Fibroblast of lung (primary cell): ENCODE measurements around the gene TNFRSF11A. TPM values are rescaled to one million over a fixed set of nuclear protein-coding genes. Genes with fewer than 3 reads are reported as not detected.

ENCODE experiments used
- DNase-seq, 2 donors: peaks; one replicate each; pipeline versions ENCODE4 v3.0.0 to v3.0.0-alpha.2; 2010; ENCODE audit warnings: low read depth in 2 of 2
- H2AFZ ChIP-seq: 2 replicates; pipeline ENCODE4 v1.5.1; 2012; ENCODE audit warnings: low read length, control low read depth, inconsistent platforms
- H3K27ac ChIP-seq: 2 replicates; pipeline ENCODE4 v1.5.1; 2011; ENCODE audit warnings: low read length, control low read depth; ENCODE audit not compliant: insufficient read depth
- H3K27me3 ChIP-seq: 2 replicates; pipeline ENCODE4 v1.5.1; 2011; ENCODE audit warnings: mild to moderate bottlenecking, low read length; ENCODE audit not compliant: control insufficient read depth, insufficient read depth
- H3K36me3 ChIP-seq: 2 replicates; pipeline ENCODE4 v1.5.1; 2011; ENCODE audit warnings: low read length; ENCODE audit not compliant: control insufficient read depth, insufficient read depth
- H3K4me1 ChIP-seq: 2 replicates; pipeline ENCODE4 v1.5.1; 2011; ENCODE audit warnings: low read length; ENCODE audit not compliant: control insufficient read depth, insufficient read depth; ENCODE audit errors: extremely low read depth
- H3K4me2 ChIP-seq: 2 replicates; pipeline ENCODE4 v1.5.1; 2011; ENCODE audit warnings: low read length, control low read depth; ENCODE audit not compliant: insufficient read depth; ENCODE audit errors: extremely low read depth
- H3K4me3 ChIP-seq, 4 experiments: fragments of 200-600 bp in 1 of 4; sonication (generic) in 1 of 4; replicated peaks in 1 of 4; 2 replicates each; pipeline ENCODE4 v1.5.1; 2011 to 2016; ENCODE audit warnings: low read length in 4 of 4, low read depth in 3 of 4, mild to moderate bottlenecking in 3 of 4, control low read depth in 2 of 4, inconsistent platforms in 1 of 4, mixed read lengths in 1 of 4; ENCODE audit not compliant: insufficient read depth in 1 of 4; ENCODE audit errors: control extremely low read depth in 1 of 4
- H3K79me2 ChIP-seq: 2 replicates; pipeline ENCODE4 v1.5.1; 2012; ENCODE audit warnings: mild to moderate bottlenecking, low read length, inconsistent platforms; ENCODE audit not compliant: control insufficient read depth, insufficient read depth
- H3K9ac ChIP-seq: 2 replicates; pipeline ENCODE4 v1.5.1; 2011; ENCODE audit warnings: mild to moderate bottlenecking, low read length, control low read depth; ENCODE audit not compliant: insufficient read depth
- H3K9me3 ChIP-seq: 2 replicates; pipeline ENCODE4 v1.5.1; 2012; ENCODE audit warnings: low read depth, low read length; ENCODE audit not compliant: control insufficient read depth, insufficient read depth
- H4K20me1 ChIP-seq: 2 replicates; pipeline ENCODE4 v1.5.1; 2011; ENCODE audit warnings: low read length; ENCODE audit not compliant: control insufficient read depth, insufficient read depth; ENCODE audit errors: extremely low read depth
- CTCF ChIP-seq, 2 donors: IDR thresholded peaks in 1 of 2; conservative IDR thresholded peaks in 1 of 2; 1 replicate in 1 of 2; 2 replicates in 1 of 2; pipeline ENCODE4 v1.5.1; 2011 to 2012; ENCODE audit warnings: low read length in 2 of 2, control low read depth in 1 of 2, inconsistent platforms in 1 of 2, low read depth in 1 of 2, mild to moderate bottlenecking in 1 of 2
- EZH2 ChIP-seq: IDR thresholded peaks from 2 replicates; pipeline ENCODE4 v1.5.1; 2012; ENCODE audit warnings: low read length, control low read depth, mild to moderate bottlenecking; ENCODE audit errors: missing control alignments
- polyA plus RNA-seq, 2 donors: library from polyadenylated mRNA; depleted of rRNA in 1 of 2; stranded (reverse) in 1 of 2; unstranded in 1 of 2; fragments of >200 nt; gene quantifications; 2 replicates each; pipeline ENCODE4 v1.2.1, GENCODE V29; 2011 to 2012; ENCODE audit warnings: missing spikeins in 1 of 2
- total RNA-seq: library from RNA; depleted of rRNA; stranded (reverse); fragments of >200 nt; gene quantifications from 2 replicates; pipeline ENCODE4 v1.2.1, GENCODE V29; 2014

Gene TNFRSF11A
- total and polyA plus RNA-seq, 2 donors (not counting 1 experiment from before 2014, with no cell fraction given): 0.11 to 0.66 TPM

GRCh38 chr18:62368100-62368499 is 43.0 kb downstream of the TNFRSF11A start:
- TF ChIP-seq EZH2 (no peak), CTCF (conservative IDR thresholded peaks at IDR 0.05 in 1 of 2, IDR thresholded peaks at IDR 0.05 in 1 of 2; ENCODE audit: low read depth in 1 of 2, low read length in 2 of 2) (no peak)
- no peaks in the 10 kb centered on the region for H4K20me1 ChIP-seq
- no peak overlapping the region for H3K9ac ChIP-seq
- DNase-seq: no peak
- H3K4me1 ChIP-seq: no peaks in the 10 kb centered on the region
- H3K9me3 ChIP-seq: no peaks in the 10 kb centered on the region
- H3K27ac ChIP-seq: no peak overlapping the region
- H3K4me3 ChIP-seq: no peak overlapping the region
- no peak overlapping the region for H3K4me2 ChIP-seq
- no peak overlapping the region for H2AFZ ChIP-seq
- no peaks in the 10 kb centered on the region for H3K79me2 ChIP-seq
- no peaks in the 10 kb centered on the region for H3K36me3 ChIP-seq
- peaks cover 3% of the 10 kb centered on the region for H3K27me3 ChIP-seq

- H3K27me3 ChIP-seq: peaks cover under 1% of the 10 kb centered on the region
- no peaks in the 10 kb centered on the region for H3K9me3 ChIP-seq
Measured at GRCh38 chr18:62369129-62369644, 44.1 kb downstream of the TNFRSF11A start.

GRCh38 chr18:62370366-62370765 is 45.3 kb downstream of the TNFRSF11A start:
- Histone ChIP-seq H3K4me1 (no peaks in the 10 kb centered on the region), H3K4me3 (no peak overlapping the region), H3K36me3 (no peaks in the 10 kb centered on the region), H3K9me3 (no peaks in the 10 kb centered on the region), H3K27me3 (no peaks in the 10 kb centered on the region), H3K27ac (no peak overlapping the region), H2AFZ (no peak overlapping the region), H3K4me2 (no peak overlapping the region), H3K9ac (no peak overlapping the region), H4K20me1 (no peaks in the 10 kb centered on the region), H3K79me2 (no peaks in the 10 kb centered on the region)
- TF ChIP-seq CTCF (conservative IDR thresholded peaks at IDR 0.05 in 1 of 2, IDR thresholded peaks at IDR 0.05 in 1 of 2; ENCODE audit: low read depth in 1 of 2, low read length in 2 of 2): no peak
- DNase-seq: no peak

More at GRCh38 chr18:62369129-62369644, 44.1 kb downstream of the TNFRSF11A start:
- no peak overlapping the region for H2AFZ ChIP-seq
- H3K4me1 ChIP-seq: no peaks in the 10 kb centered on the region
- no peak for TF ChIP-seq CTCF (conservative IDR thresholded peaks at IDR 0.05 in 1 of 2, IDR thresholded peaks at IDR 0.05 in 1 of 2; ENCODE audit: low read depth in 1 of 2, low read length in 2 of 2)
- no peak for TF ChIP-seq EZH2
- H3K36me3 ChIP-seq: no peaks in the 10 kb centered on the region
- no peak for DNase-seq
- no peak overlapping the region for H3K9ac ChIP-seq
- no peak overlapping the region for H3K4me2 ChIP-seq
- no peak overlapping the region for H3K4me3 ChIP-seq
- H3K79me2 ChIP-seq: no peaks in the 10 kb centered on the region
- H4K20me1 ChIP-seq: no peaks in the 10 kb centered on the region
- H3K27ac ChIP-seq: no peak overlapping the region
